ENCODE results near the gene CHRM3.
"Not testable (repeated sequence)": the region's sequence is repeated elsewhere in the genome, so short reads cannot be mapped to it uniquely, and the experiment has no call there.

Gene CHRM3

DNA sequence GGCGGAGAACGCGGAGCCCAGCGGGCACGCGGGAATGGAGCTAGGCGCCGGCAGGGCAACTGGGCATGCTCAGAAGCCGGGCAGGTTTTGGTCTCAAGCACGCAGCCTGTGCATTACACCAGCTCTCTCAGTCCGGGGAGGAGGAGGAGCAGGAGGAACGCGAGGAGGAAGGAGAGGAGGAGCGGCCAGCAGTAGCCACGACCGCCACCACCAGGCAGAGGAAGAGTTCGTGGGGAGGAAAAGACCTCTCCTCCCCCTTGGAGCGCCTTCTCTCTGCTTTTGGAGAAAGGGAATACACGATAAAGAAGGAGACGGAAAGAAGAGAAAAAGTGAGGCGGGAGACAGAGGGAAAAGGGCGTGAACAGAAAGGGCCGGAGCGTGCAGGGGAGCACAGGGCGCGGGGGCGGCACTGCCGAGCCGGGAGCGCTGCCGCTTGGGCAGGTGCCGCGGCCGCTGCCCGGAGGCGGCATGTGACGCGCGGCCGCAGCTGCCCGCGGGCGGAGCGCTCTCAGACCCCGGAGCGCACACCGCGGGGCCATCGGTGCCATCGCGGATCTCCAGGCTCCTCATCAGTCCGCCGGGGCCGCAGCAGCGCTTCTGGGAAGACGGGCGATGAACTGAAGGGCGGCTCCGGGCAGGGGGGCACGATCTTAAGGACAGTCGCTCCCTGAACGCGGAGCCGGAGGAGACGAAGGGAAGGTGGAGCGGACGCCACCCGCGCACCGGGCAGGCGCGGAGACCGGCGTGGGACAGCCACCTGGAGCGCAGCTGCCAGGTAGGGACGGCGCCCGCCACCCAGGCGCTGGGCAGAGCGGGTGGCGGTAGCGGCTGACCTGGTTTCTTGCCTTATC is at the start of gene CHRM3:
Gene CHRM3 (plus strand): TSS at position 116 of the 851 bp plus-strand sequence. CDS start 520,884 bp downstream, outside the sequence.
- no peak for DNase-seq

DNA sequence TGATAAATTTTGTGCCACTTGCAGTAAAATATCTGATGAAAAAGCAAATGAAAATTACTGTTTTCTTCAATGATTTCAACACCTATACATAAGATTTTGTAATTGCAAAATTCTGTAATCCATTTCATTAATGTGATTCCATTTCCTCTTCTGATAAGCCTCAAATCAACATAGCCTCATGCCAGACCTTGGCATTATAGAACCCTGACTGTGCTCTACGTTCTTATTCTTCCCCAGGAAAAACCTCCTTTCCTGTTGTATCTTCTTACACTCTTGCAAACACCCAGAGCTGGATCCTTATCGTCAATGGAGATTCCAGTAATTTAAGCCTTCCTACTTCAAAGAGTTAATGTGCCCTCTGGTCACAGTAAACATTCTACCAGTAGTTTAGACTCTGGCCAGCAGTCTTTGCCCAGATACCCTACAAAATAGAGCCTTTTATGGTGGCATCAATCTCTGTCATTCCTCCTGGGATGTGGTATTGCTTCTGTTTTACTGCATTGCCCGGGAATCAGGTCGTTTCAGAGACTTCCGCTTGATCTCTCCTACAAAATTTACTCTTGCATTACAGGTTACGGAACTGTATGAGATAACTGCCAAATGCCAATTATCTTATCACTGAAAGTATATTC is 48.5 kb upstream of the CHRM3 start:
- no peak for DNase-seq

GRCh38 chr1:239347776-239348175 is 38.6 kb upstream of the CHRM3 start:
- no peak for DNase-seq

DNA sequence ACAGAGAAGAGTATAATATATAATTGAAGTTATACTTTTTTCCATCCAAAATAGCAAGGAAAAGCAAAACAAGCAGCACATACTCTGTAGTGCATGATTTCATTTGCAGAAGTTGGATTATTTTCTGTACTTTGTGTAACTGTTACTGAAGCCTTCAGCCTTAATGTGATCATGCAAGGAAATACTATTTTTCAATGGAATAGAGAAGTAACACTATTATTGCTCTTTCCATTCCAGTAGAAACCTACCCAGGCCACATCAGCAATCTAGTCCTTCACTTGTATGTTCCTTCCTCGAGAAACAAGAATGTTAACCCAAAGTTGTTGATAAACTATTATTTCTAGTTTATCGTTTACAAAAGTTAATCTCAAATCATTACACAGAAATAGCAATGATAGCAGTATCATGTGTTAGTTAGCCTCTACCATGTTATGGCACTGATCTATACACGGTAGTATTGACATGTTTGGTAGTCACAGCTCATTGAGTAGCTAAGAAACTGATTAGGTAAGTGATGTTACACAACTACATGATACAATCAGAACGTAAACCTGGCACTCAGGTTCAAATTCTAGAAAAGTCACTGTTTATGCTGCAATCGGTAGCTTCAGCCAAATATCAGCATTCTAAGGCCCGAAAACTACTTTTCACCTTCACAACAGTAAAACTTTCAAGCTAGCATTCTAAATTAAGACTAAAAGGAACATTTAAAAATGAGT is 37.6 kb upstream of the CHRM3 start:
- DNase-seq, result no peak

GRCh38 chr1:239349699-239350098 is 36.7 kb upstream of the CHRM3 start:
- no peak for DNase-seq

DNA sequence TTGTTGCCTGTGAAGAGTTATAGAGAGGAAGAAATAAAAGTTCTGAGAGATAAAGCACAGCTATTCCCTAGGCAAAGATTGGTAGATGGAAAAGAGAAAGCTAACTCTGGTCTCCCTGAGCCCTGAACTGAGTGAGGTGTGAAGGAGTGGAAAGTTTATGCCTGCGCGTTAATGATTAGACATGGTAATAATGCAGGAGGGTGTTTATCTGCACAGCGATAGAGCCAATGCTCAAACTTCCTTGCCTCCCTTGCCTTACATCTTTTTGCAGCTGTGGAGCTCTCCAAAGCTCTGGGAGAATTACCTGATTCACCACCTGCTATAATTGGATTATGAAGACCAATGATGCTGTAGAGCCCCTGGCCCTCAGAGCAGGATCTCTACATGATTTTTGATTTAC is 32.8 kb upstream of the CHRM3 start:
- DNase-seq, result no peak

DNA sequence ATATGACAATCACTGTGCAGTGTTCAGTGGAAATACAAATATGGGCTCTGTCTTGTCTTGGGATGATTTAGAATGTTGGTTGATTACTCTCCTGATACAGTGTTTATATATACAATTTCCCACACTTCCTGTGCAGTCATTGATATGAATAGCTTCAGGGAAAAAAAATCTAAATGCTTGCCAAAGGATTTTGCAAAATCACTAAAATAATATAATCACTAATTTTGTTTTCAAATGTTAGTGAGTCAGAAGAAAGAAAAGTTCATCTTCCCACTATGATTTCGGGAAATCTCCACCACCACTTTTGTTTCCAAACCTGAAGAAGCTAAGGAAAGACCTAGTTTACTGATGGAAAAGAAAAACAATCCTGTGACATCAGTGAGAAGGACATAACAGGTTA is 32.1 kb upstream of the CHRM3 start:
- no peak for DNase-seq

DNA sequence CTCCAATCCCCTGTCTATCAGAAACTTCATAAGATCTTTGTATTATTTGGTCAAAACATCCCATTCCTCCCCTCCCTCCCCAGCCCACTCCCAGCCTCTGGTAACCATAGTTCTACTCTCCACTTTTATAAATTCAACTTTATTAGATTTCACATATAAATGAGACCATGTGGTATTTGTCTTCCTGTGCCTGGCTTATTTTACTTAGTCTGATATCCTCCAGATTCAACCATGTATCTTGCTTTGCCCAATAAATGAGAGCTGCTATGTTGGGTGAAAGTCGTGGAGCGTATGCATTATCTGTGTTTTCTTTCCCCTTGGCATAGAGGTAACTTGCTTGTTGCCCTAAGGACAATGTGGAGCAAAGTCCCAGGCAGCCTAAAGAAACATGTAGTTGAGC is 28.5 kb upstream of the CHRM3 start:
- DNase-seq, result no peak

DNA sequence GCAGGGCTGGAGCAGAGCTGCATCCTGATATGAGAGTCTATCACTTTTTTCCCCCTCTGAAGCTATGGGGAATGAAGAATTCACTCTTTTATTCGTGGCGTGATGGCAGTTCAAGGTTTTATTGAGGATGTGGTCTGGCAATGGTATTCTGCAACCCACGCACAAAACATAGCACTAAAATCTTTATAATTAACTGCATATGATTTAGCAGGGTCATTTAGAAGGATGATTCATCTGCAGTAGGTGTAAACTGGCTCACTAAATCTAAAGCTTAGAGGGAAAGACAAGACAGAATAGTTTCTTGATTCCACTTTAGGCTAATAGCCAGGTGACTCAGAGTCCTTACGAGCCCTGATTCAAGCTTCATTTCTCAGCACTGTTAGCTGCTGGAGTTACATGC is 25.0 kb upstream of the CHRM3 start:
- no peak for DNase-seq

DNA sequence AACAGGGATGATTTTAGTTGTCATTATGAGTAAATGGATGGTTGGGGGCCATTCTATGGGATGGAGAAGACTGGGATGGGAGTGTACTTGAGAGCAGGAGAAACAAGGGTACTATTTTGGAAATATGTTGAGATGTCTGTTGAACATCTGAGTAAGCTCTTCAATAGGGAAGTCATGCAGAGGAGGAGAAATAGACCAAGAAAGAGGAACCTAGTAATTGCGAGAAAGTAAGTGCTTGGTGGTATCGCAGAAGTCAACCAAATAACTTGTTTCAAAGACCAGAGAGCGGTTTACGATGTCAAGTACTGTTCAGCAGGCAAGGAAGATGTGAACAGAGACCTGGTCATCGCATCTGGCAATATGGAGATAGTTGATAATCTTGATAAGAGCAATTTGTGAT is 22.4 kb upstream of the CHRM3 start:
- no peak for DNase-seq

GRCh38 chr1:239367196-239367810 is 19.1 kb upstream of the CHRM3 start:
- no peak for DNase-seq

DNA sequence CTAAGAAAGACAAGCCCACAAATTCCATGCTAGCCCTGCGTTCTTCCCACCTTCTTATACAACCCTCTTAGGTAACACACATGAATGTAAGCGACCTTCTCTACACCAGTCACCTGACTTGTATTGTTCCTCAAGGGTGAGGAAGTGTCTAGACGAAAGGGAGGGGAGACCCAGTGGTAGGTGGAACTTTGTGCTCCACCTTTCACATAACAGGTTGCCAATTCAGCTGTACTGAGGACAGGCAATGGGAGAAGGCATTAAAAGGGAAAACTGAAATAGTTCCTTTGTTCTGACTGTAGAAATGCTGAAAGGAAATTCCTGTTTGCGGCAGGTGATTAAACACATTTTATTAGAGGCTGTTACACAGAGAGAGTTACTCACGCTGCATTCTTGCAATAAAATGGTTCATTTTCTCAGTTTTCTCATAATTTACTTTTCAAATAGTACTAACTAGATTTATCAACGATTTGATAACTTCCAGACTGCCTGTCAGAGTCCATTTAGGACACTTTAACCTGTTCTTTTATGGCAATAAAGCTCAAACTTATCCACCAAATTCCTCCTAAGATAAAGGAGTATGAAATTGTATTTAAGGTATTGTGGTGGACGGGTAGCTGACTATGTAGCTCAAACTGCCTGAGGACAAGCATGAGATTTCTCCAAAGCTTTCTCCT is 17.8 kb upstream of the CHRM3 start:
- no peak for DNase-seq

- DNase-seq, result not testable (repeated sequence)
Observed at GRCh38 chr1:239370869-239371268, 15.5 kb upstream of the CHRM3 start.

- no peak for DNase-seq
Observed at GRCh38 chr1:239382666-239383065, 3.7 kb upstream of the CHRM3 start.

DNA sequence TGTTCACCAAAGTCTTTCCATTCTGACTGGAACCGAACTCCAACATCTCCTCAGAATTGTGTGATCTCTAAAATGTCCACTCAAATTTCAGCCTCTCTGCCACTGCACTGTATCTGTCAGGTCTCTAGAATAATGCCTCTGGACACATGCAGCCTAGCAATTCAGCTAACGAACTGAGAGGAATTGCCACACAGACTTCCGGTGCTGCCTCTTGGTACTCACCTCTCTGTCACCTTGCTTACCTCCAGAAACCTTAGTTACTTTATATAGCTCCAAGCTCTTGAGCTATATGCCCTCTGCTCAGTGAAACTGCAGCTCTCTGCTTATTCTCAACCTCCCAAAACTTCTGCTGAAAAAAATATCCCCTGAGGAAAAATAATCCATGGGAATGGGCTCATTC is 2.7 kb upstream of the CHRM3 start:
- no peak for DNase-seq

- no peak for DNase-seq
Observed at GRCh38 chr1:239387304-239388158, 1.2 kb downstream of the CHRM3 start.

GRCh38 chr1:239388159-239388485 is 1.8 kb downstream of the CHRM3 start:
- DNase-seq, result no peak

DNA sequence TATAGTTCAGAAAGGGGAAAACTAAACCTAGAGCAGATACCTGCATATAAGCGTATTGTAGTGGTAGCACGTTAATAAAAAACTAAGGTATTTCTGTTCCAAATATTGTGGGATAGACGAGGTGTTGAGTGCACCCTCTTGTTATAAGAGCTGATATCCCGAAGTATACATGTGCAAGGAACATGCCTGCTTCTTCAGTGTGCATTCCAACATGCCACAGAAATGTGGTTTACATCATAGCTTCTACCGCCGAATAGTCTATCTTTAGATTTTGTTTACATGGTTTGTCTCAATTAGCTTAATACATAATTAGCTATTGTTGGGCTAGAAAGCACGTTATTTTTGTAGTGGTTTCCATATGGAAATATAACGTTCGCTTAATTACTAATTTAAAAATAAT is 2.2 kb downstream of the CHRM3 start:
- no peak for DNase-seq

DNA sequence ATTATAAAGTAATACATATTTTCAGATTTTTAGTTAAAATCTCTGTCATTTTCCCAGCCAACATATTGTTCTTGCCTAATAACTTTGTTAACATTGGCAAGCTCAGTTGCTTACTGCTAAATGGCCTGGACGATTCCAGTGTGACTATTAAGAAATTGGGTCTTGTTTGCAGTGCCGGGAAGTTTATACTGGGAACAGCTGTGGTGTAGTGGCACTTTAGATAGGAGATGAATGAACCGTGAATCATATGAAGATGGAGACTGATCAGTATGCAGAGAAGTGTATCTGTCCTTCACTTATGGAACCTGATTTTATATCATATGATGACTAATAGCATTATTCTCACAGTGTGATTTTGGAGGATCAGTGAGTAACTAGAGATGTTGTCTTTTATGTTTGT is 3.3 kb downstream of the CHRM3 start:
- DNase-seq, result no peak

DNA sequence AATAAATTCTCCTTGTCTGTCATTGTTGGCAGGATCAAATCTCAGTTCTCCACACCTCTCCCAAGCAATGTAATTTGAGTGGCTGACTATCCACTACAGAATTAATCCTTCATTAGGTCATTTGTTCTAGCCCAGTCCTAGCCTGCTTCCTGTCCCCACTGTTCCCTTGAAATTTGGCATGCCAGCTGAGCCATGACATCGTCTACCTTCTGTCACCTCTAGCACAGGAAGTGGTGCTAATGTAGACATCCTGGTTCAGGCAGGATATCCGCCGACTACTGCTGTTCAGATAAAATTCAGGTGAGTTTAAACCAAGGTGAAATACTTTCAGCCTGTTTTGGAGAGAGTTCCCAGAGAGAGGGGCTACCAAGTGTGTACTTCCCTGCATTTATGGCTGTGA is 5.9 kb downstream of the CHRM3 start:
- no peak for DNase-seq

GRCh38 chr1:239394107-239394506 is 7.7 kb downstream of the CHRM3 start:
- no peak for DNase-seq

- no peak for DNase-seq
Observed at GRCh38 chr1:239413916-239414315, 27.5 kb downstream of the CHRM3 start.

Measured in NCI-H2029 treated with DMSO at 0.1 percent for 48 hours (cell line).